Right atrium auricular region (tissue), 2 donors: ENCODE data around the gene SATB2. TPM values are rescaled to one million over a fixed set of nuclear protein-coding genes. Genes with fewer than 3 reads are reported as not detected.
A peak's percentile ranks its signal among the peaks of the same experiment; 100 is the strongest.

Source experiments
- DNase-seq: peaks from one replicate; pipeline ENCODE4 v3.0.0-alpha.2; 2019; ENCODE audit warnings: low spot score
- H3K27ac ChIP-seq, 2 donors: fragments of 200-600 bp; sonication (generic); 1 replicate in 1 of 2; 2 replicates in 1 of 2; pipeline ENCODE4 v1.5.1; 2016 to 2019
- H3K27me3 ChIP-seq, 2 donors: fragments of 200-600 bp; sonication (generic); one replicate each; pipeline versions ENCODE4 v1.5.1 to v1.6.0; 2017 to 2019
- H3K36me3 ChIP-seq: fragments of 200-600 bp; sonication (generic); one replicate; pipeline ENCODE4 v1.5.1; 2016
- H3K4me1 ChIP-seq, 2 donors: fragments of 200-600 bp; sonication (generic); one replicate each; pipeline versions ENCODE4 v1.5.1 to v1.6.0; 2017 to 2019
- H3K4me3 ChIP-seq, 2 donors: fragments of 200-600 bp; sonication (generic); 1 replicate in 1 of 2; 2 replicates in 1 of 2; pipeline ENCODE4 v1.5.1; 2017 to 2019; ENCODE audit warnings: mild to moderate bottlenecking in 1 of 2, moderate library complexity in 1 of 2
- H3K9me3 ChIP-seq, 2 donors: fragments of 200-600 bp; sonication (generic); one replicate each; pipeline ENCODE4 v1.5.1; 2019
- total RNA-seq, 2 donors: library from RNA; depleted of rRNA; stranded (reverse); fragments of >200 nt; gene quantifications; one replicate each; pipeline ENCODE4 v1.1.0, GENCODE V29; 2016
- TF ChIP-seq, protein P1 (sequence below), 2 donors: fragments of 200-600 bp; sonication (generic); IDR thresholded peaks; one replicate each; pipeline ENCODE4 v1.5.1; 2019; ENCODE audit warnings: antibody characterized with exemption in 2 of 2

SATB2 gene
- total RNA-seq, 2 donors from 2014 or later, result 1.0 to 1.2 TPM

DNA sequence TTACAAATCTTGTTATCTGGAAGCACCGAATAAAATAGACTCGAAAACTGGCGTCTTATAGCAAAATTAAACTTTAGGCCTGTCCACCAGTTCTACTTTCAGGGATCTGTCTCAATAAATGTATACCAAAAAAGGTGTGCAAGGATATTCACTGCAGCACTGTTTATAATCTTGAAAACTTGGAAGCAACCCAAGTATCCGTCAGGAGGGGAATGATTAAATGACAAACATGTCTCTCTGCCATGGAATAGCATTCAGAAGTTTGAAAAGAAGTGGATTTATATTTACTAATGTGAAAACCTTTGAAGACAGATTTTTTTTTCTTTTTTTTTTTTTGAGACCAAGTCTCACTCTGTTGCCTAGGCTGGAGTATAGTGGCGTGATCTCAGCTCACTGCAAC is 32.3 kb upstream of the SATB2 start:
- no peaks in the 10 kb centered on the region for H3K9me3 ChIP-seq
- no peaks in the 10 kb centered on the region for H3K36me3 ChIP-seq
- H3K4me3 ChIP-seq, result no peak overlapping the region
- TF ChIP-seq, protein P1, sequence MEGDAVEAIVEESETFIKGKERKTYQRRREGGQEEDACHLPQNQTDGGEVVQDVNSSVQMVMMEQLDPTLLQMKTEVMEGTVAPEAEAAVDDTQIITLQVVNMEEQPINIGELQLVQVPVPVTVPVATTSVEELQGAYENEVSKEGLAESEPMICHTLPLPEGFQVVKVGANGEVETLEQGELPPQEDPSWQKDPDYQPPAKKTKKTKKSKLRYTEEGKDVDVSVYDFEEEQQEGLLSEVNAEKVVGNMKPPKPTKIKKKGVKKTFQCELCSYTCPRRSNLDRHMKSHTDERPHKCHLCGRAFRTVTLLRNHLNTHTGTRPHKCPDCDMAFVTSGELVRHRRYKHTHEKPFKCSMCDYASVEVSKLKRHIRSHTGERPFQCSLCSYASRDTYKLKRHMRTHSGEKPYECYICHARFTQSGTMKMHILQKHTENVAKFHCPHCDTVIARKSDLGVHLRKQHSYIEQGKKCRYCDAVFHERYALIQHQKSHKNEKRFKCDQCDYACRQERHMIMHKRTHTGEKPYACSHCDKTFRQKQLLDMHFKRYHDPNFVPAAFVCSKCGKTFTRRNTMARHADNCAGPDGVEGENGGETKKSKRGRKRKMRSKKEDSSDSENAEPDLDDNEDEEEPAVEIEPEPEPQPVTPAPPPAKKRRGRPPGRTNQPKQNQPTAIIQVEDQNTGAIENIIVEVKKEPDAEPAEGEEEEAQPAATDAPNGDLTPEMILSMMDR (IDR thresholded peaks at IDR 0.05), result no peak
- no peaks in the 10 kb centered on the region for H3K4me1 ChIP-seq
- H3K27me3 ChIP-seq, result no peaks in the 10 kb centered on the region
- no peak for DNase-seq
- no peak overlapping the region for H3K27ac ChIP-seq

DNA sequence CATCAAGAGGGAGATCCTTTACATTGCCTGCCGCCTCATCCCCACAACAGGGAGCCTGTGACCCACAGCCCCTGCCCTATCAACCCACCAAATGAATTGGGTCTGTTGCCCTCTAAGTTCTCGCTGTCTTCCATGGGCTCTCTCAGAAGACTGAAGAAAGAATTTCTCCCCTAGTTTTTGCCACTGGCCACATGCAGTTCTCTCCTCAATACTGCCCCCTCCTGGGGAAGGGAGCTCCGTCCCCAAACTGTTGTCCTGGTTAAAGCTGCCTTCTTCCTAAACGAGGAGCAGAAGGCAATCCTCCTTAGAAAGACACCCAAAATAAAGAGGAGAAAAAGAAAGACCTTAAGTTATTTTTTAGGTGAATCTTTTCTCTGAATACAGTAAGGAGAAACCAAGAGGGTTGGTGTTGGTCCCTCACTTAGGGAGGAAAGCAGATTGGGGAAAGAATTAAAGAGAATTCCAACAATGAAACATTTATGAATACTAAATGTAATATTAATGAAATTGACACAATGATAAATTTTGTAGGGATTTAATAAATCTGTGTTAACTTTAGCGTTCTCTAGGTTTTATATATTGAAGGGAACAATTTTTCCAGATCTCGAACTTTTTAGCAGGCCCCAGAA is 31.1 kb upstream of the SATB2 start:
- H3K4me1 ChIP-seq, result no peaks in the 10 kb centered on the region
- no peaks in the 10 kb centered on the region for H3K27me3 ChIP-seq
- H3K36me3 ChIP-seq, result no peaks in the 10 kb centered on the region
- H3K9me3 ChIP-seq, result no peaks in the 10 kb centered on the region
- TF ChIP-seq, protein P1 (IDR thresholded peaks at IDR 0.05), result peak in 1 of 2 donors; percentile 63
- no peak overlapping the region for H3K4me3 ChIP-seq
- no peak overlapping the region for H3K27ac ChIP-seq
- no peak for DNase-seq

DNA sequence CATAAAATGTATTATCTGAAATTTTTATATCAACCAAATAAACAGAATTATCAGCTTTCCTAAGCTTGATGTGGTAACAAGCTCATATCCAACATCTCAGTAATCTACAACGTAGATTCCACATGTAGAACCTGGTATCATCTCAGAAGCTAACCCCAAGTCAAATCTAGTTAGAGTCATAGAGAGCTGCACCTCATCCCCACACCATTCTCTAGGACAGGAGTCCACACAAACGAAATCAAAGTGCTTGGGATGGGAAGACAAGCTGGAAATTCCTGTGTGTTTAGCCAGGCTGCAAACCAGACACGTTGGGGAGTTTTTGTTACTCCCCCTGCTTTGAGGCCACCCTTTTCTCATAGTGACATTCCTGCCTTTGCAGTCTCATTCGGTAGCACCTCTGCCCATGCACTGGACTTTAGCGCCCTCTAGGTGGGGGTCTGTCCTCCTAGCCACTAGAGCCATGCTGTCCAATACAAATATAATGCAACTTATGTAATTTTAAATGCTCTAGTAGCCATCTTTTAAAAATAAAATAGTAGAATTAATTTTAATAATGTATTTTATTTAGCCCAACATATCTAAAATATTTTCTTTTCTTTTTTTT is 28.1 kb upstream of the SATB2 start:
- H3K4me1 ChIP-seq, result no peaks in the 10 kb centered on the region
- H3K27ac ChIP-seq, result no peak overlapping the region
- H3K36me3 ChIP-seq, result no peaks in the 10 kb centered on the region
- no peak for DNase-seq
- H3K9me3 ChIP-seq, result no peaks in the 10 kb centered on the region
- no peaks in the 10 kb centered on the region for H3K27me3 ChIP-seq
- TF ChIP-seq, protein P1 (IDR thresholded peaks at IDR 0.05), result peak in 1 of 2 donors; percentile 60
- H3K4me3 ChIP-seq, result no peak overlapping the region

DNA sequence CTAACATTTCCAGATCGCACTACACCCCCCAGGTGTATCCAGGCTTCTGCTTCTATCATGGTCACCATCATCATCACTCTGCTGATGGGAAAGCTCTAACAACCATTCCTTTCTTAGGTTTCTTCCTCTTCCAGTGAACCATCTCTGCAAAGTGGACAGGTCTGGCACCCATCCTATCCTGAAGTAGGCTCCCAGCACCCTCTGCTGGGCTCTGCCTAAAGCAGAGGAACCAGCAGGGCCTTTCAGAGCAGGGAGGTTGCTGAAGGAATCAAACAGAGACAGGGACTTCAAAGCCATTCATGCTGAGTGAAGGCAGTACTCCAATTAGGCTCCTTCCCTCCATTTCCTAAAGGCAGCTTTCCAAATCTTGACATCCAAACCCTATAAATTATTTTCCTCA is 27.2 kb upstream of the SATB2 start:
- H3K27me3 ChIP-seq, result no peaks in the 10 kb centered on the region

DNA sequence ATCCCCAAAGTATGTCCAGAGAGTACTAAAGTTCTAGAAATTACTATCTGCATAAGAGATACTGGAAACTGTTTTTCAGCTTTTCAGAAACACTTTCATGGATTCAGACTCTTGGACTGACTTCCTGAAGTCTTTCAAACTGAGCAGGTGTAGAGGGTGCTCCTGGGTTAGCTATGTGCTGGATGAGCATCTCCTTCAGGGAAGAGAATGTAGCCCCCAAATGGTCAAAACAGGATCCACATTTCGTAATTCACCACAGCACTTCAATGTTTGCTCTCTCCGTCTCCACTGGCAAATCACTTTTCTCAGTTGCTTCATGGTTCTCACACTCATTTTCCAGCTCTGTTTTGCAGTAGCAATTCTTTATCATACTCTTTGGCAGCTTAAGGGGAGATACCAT is 23.2 kb upstream of the SATB2 start:
- Histone ChIP-seq H3K4me3 (no peak overlapping the region), H3K4me1 (no peaks in the 10 kb centered on the region), H3K27me3 (no peaks in the 10 kb centered on the region), H3K27ac (no peak overlapping the region), H3K36me3 (no peaks in the 10 kb centered on the region), H3K9me3 (no peaks in the 10 kb centered on the region)
- DNase-seq, result no peak
- TF ChIP-seq, protein P1 (IDR thresholded peaks at IDR 0.05), result no peak

More for the DNA sequence above, 27.2 kb upstream of the SATB2 start:
- H3K9me3 ChIP-seq, result no peaks in the 10 kb centered on the region
- H3K4me1 ChIP-seq, result no peaks in the 10 kb centered on the region
- TF ChIP-seq, protein P1 (IDR thresholded peaks at IDR 0.05), result no peak
- H3K36me3 ChIP-seq, result no peaks in the 10 kb centered on the region
- no peak for DNase-seq
- H3K4me3 ChIP-seq, result no peak overlapping the region
- H3K27ac ChIP-seq, result no peak overlapping the region
